HG02943 (cell line): ENCODE measurements around the gene GNAO1.

Experiments
- ATAC-seq: cut with Tn5 transposase; IDR thresholded peaks from one replicate; pipeline ENCODE4 v1.9.1; 2021; ENCODE audit warnings: mild to moderate bottlenecking, low read depth, moderate library complexity; ENCODE audit not compliant: unreplicated experiment

Gene GNAO1

DNA sequence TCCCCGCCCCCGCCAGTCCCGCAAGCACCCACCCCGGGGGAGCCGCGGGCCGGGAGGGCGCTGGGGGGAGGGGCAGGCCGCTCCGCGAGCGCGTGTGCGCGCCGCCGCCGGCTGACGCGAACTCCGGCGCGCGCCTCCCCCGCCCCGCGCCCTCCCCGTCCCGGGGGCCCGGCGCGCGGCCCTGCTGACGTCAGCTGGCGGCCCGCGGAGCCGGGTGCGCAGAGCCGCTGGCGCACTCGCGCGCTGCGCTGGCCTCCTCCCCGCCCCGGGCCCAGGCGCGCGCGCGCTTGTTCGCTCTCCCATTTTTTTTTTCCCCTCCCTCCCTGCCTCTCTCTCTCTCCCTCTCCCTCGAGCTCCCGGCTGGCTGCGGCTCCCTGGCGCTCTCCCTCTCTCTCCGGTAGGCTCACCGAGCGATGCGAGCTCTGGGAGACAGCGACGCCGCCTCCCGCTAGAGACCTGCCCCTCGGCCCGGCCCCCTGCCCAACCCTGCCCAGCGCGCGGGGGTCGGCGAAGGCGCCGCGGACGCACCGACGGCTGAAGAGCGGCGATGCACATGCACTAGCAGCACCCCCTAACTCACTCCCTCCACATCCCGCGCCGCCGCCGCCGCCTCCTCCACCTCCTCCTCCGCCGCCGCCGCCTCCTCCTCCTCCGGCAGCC is at the start of gene GNAO1:
GNAO1 (plus strand) TSS at position 334 of the 660 bp plus-strand sequence. CDS start 747 bp downstream, outside the sequence.
- no peak for ATAC-seq

DNA sequence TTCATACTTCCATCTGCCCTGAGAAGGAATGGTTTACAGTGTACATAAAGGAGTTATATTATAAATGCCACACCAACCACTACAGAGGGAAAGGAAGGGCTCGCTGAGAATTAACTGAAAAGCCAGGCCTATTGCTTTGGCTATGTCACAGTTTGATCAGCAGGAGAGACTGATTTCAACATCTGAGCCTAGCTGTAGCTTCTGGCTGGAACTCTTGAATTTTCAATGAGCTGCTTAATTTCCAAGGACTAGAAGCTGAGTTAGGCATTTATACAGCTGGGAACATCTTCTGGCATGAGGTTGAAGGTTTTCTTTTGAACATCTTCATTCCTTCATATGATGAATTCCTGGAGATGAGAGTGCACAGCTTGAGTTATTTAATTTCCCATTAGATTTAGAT is 47.6 kb upstream of the GNAO1 start:
- no peak for ATAC-seq

DNA sequence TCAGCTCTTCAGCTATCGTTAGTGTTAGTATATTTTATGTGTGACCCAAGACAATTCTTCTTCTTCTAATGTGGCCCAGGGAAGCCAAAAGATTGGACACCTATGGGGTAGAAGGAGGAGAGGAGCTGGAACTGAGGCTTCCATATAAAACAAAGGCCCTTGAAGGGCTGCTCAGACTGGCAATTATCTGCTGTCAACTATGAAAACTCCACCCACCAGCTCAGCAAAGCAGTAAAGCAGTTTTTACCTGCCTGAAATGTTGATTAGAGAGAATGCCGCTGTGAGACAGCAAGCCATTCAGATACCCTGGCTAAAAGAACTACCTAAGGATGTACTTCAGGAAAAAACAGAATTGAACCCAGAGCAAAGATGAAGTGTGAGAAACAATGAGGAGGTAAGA is 45.9 kb upstream of the GNAO1 start:
- no peak for ATAC-seq

DNA sequence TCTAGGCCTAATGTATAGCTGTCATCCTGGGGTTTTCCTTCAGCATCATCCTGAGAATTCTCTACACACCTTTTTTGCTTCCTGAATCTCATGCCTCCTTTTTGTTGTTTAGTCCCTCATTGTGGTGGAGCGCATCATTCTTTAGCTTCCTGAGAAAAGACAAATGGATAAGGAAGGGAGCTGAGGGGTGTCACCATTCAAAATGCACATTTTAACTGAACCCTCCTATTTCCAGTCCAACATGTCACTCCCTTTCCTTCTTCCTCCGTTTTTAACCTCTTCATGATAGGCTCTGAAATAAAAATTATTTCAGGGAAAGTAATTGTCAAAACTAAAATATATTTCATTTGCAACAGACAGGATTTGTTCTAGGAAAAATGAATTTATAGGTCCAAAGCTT is 39.7 kb upstream of the GNAO1 start:
- no peak for ATAC-seq

DNA sequence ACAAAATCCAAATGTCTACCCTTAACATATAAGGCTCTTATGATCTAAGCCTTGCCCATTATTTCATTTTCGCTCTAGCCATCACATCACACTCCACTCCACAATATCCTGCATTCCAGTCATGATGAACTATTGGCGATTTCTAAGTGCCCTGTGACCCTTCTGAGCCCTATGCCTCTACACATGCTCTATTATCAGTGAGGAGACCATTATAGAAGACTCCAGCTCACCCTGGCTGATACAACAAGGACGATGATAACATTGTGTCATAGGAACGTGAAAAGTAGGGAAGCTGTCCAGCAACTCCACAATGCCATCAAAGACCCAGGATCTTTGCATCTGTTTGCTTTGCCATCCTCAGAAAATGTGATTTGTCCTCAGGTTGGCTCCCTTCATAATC is 29.6 kb upstream of the GNAO1 start:
- ATAC-seq = no peak

DNA sequence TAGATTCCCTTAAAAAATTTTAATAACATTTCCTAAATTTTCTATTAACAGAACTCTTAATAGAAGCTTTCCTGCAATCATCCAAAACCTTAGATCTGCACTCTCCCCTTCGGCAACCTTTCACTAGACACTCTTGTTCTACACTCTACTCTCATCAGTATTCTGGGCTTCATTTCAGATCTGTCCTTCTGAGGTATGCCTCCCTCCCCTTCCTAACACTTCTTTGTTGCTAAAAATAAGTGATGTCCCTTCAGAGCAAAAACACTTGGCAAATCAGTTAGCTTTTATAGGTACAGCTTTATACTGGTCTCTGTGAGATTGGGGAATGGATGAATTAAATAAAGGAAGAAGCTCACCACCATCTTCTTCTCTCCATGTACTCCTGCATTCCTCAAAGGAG is 28.2 kb upstream of the GNAO1 start:
- no peak for ATAC-seq

DNA sequence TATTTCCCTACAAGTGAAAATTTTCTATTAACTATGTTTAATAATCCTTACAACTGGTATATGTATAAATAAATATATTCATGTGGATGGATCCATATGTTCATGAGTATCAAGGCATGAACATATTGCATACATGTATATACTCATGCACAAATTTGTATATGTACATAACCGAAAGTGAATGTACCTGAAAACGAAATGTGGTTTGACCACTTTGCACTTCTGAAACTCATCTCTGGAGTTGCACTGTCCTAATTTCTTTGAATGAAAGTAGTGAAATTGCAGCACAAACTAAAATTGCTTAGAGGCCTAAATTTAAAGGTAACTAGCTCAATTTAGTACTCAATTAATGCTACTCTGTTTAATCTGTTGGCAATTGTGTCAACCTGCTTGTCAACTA is 27.4 kb upstream of the GNAO1 start:
- ATAC-seq = no peak

DNA sequence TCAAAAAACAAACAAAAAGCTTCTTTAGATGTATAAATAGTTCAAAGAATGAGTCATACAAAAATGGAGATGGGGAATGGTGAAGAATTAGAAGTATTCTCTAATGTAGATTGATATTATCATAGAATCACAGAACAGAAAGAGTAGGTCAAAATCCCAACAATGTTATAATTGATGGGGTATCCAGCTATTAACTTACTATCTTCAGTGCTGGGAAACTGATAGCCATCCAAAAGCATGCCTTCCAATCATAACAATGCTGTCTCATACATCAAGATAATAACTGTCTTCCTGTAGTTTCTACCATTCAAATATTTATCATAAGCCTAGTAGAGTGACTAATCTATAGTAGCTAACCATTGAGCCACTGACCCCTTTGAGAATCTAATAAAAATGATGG is 26.7 kb upstream of the GNAO1 start:
- ATAC-seq = no peak

DNA sequence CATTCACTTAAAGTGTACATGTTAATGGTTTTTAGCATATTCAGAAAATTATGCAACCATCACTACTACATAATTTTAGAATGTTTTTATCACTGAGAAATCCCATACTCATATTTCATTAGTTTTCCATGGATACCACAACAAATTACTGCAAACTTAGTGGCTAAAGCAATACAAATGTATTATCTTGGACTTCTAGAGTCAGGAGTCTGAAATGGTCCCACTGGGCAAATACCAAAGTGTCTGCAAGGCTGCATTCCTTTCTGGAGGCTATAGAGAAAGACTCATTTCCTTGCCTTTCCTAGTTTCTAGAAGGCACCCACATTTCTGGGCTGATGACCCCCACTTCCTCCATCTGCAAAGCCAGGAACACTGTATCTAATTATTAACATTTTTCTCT is 16.9 kb upstream of the GNAO1 start:
- ATAC-seq = no peak

DNA sequence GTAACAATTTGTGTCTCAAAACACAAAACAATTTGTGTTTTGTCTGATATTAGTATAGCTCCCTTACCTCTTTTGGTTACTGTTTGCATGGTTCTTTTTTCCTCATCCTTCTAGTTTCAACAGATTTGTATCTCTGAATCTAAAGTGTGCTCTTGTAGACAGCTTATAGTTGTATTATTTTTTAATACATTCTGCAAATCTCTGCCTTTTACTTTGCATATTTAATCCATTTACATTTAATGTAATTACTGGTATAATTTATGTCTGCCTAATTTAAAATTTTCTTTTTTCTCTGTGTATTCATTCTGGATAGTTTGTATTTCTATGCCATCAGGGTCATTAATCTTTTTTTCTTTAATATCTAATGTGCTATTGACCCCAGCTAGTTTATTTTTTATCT is 9.9 kb upstream of the GNAO1 start:
- no peak for ATAC-seq

DNA sequence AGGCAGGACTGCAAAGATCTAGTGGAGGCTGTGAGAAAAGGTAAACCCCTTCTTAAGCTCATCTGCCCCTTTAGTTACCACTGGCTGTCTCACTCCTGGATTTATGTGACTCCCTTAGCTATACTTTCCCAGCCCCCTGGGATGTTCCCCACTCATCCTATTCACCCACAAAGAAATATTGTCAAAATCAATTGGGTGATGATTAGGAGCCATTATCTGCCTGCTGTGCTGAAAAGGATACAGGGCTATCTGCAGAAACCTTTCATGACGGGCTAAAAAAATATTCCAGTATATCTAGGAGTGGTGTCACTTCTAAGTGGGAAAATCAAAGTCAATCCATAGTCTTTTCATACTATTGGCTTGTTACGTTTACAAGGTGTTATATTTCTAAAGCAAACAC is 8.0 kb upstream of the GNAO1 start:
- ATAC-seq = no peak

DNA sequence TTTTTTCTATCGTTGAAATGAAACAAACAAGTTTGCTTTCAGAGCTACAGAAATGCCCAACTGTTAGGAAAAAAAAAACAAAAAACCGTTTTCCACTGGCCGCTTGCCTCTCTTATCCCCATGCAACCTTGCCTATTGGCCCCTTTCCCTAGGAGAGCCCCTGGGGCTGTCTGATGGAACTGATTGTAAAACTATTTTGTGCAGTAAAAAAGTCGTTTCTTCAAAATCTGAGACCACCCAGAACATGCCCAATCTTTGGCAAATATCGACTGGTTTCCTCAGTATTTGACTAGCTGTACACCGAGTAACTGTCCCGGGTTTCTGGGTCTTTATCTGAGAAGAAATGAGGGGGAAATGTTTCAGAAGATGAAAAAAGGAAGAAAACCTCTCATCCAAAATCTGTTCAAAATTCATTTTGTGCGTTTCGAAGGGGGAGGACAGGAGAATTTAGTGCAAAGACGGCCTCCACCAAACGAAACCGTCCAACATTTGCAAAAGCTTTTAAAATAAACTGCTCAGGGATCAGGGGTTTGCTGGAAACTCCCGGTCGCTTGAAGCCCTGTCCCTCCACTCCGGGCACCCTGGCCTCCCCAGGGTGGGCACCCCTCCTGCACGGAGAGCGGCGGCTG is 1.1 kb upstream of the GNAO1 start:
- ATAC-seq = no peak

DNA sequence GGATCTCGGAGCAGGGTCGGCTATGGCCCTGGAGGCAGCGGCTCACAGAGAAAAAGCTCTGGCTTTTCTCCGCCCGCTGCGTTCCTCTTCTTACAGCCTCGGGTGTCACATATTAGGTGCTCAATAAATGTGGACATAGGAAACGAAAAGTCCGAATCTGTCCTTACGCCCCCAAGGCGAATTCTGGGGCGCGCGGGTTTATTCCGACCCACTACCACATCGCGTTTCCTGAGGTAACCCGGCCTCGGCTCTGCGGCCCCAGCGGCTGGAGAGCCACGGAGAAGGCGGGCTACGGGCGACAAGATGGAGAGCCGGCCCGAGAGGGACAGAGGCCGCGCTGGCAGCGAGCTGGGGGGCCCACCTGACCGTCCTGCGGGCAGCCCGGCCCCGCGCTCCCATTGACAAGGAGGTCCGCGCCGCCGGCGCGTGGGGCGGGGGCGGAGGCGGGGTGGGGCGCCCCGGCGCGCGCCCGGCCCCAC is 573 bp upstream of the GNAO1 start:
- ATAC-seq = no peak

DNA sequence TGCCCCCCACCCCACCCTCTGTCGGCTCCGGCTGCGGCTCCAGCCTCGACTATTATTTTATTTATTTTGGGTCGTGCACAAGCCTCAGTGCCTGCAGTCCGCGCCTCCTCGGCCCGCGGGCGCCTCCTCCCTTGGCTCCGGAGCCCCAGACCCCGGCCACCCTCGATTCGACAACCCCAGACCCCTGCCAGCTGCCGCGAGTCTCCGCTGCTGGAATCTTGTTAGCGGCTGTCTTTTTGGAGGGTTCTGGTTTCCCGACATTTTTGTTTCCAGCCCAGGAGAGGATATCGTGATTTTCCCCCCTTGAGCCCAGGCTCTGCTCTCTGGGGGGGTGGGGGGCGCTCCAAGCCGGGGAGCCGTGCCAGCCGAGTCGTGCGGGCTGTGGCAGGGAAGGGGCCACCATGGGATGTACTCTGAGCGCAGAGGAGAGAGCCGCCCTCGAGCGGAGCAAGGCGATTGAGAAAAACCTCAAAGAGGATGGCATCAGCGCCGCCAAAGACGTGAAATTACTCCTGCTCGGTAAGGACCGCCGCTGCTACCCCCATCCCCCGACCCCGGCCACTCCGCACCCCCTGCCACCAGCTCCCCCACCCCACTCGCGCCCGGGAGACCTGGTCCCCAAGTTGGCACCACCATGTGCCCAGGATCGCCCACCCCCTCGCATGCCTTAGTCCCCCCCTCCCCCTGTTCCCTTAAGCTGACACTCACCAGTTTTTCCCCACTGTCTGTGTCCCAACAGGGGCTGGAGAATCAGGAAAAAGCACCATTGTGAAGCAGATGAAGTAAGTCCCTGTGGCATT is 746 bp downstream of the GNAO1 start:
- no peak for ATAC-seq

DNA sequence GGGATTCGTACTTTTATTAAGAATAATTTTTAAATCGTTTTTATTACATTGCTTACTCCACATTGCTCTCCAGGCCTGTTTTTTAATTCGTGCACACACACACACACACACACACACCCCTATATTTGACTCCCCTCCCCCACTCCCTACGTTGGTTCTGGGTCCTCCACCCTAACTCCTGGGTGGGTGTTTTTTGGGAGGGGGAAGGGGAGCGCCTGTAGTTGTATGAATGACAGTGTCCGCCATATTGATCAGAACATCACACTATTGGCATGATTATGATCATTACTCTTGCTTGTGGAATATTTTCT is 1.3 kb downstream of the GNAO1 start:
- no peak for ATAC-seq

DNA sequence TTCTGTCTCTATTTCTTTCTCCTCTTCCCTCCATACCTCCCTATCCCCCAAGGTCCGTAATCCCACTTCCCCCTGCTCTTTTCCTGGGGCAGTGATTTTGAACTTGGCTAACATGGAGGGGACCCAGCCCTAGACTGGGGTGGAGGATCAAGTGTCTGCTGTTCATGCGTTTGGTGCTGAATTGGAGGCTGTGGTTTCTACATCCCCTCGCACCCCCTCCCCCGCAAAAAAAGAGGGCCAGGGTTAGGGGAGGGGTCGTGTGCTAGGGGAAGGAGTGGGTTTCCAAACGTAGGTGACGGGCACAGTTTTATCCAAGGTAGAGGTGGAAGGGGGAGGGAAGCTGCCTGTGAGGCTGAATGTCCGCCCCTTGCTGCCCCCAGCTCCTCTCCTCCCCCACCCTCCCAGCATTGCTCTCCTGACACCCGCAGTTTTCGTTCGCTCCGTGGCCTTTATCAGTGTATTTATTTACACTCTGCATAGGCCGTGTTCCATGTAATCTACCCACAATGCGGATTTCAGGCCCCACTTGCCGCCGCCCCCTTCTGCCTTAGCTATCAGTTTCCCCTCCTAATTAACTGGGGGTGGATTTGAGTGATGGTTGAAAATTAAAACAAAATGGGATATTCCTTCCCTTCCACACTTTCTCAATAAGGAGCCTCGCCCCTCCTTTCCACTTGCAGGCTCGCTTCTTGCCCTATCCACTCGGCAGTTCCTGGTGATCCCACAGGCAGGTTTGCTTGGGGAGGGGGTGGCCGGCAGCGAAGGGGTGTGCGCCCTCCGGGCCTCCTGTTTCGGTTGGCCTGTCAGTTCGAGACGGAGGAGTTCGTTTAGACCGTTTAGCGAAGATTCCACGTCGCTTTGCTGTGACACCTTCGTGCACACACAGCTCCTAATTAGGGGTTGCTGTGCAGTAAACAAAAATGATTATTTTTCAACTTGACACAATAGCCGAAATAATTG is 2.0 kb downstream of the GNAO1 start:
- ATAC-seq = no peak

DNA sequence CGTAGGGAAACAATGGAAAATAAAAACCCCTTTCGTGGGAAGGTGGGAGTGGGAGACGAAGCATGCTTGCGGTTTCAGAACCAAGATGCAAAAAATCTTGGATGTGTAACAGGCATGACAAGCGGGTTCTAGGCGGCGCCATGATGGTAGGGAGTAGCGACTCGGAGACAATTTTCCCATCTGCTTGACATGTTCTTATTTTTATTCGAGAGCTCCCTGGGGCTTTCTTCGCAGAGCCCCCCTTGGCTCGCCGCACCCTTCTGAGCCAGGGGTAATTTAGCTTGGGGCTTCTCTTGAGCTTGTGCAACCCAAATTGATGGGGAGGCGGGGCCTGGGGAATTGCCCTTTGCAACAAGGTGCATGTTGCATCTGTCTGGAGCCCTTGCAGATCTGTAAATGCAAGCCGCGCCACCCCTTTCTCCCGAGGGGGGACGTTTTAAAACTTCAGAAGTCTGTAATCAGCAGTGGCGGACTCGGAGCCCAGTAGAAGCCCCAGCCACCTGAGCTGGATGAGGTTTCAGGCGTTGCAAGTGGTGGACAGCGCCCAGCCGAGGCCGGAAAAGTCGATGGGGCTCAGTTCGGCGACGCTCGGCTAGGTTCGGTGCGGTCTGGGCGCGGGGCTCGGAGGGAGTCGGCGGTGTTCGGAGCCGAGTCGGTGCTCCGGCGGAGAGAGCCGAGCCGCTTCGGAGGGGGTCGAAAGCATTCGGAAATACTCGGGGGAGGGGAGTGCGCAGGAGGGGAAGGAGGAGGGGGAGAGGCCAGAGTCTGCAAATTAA is 2.9 kb downstream of the GNAO1 start:
- no peak for ATAC-seq

DNA sequence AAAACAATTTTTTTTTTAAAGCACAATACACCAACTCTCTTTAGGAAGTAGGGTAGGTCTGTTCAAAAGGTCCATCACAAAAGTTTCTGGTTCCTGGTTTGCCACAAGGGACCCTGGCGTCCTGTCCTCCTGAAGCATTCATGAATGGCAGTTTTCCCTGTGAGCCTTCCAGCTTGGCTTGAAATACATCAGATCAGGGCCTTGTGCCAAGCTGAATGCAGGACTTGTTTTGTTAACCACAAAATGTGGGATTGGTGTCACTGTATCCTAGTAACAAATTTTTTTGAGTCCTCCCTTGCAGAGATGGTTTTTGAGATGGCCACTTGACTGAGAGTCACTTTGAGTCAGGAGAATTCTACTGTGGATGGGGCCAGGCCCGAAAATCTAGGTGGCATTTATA is 3.9 kb downstream of the GNAO1 start:
- no peak for ATAC-seq

DNA sequence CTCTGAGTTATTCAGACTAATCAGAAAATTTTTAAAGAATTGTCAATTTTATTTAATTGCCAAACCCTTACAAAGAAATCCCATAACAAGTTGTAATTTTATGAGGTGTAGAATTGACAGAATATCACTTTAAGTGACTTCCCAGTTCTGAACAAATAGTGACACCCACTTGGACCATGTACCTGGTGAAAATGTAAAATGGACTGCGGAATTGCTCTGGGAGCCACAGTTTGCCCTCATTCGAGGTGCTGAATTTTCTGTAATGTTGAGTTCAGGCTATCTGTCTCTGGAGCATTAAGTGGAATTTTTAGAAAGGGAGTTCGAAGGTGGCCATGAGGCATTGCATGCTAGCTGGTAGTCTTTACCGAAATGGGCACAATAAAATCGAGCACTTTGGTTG is 5.1 kb downstream of the GNAO1 start:
- ATAC-seq = no peak
